PFSK-1 (cell line): ENCODE data around the gene CALHM1.

ENCODE experiments used
- FOXP2 ChIP-seq: optimal IDR thresholded peaks from 2 replicates; pipeline ENCODE3; 2011; ENCODE audit warnings: borderline replicate concordance, control low read depth, inconsistent platforms; ENCODE audit not compliant: insufficient read depth; ENCODE audit errors: extremely low read length, extremely low read depth
- POLR2AphosphoS5 ChIP-seq: IDR thresholded peaks from 2 replicates; pipeline ENCODE4 v1.6.1; 2012; ENCODE audit warnings: low read depth, mild to moderate bottlenecking, control low read depth, low read length, moderate library complexity
- SIN3A ChIP-seq: IDR thresholded peaks from 2 replicates; pipeline ENCODE4 v1.6.1; 2012; ENCODE audit warnings: mild to moderate bottlenecking, low read length, moderate library complexity, borderline replicate concordance; ENCODE audit not compliant: insufficient read depth
- TAF1 ChIP-seq: IDR thresholded peaks from 2 replicates; pipeline ENCODE4 v1.6.1; 2012; ENCODE audit warnings: low read length, control low read depth, borderline replicate concordance; ENCODE audit not compliant: insufficient read depth
- TF ChIP-seq, protein P1 (sequence below), 2 experiments: IDR thresholded peaks; 2 replicates each; pipeline versions ENCODE4 v1.6.1 to v1.8.0; 2011 to 2012; ENCODE audit warnings: low read depth in 2 of 2, low read length in 2 of 2, control low read depth in 1 of 2, inconsistent platforms in 1 of 2, mild to moderate bottlenecking in 1 of 2, moderate library complexity in 1 of 2; ENCODE audit not compliant: insufficient read depth in 1 of 2

CALHM1 gene

DNA sequence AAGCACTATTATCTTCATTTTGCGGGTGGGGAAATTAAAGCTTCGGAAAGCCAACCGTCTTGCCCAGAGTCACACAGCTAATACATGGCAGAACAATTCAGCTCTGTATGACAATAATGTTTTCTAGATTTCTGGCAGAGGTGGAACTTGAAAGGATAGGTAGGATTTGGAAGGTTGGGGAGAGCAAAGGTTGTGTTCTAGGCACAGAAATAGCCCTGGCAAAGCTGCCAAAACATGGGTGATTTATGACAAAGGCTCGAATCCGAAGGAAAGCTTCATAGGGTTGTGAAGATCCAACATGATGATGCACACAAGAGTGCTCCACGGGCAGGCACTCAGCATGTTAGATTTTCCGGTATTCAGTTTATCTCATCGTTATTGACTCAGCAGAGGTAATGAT is 43.1 kb downstream of the CALHM1 start:
- no peak for TF ChIP-seq SIN3A
- TF ChIP-seq, protein P1, sequence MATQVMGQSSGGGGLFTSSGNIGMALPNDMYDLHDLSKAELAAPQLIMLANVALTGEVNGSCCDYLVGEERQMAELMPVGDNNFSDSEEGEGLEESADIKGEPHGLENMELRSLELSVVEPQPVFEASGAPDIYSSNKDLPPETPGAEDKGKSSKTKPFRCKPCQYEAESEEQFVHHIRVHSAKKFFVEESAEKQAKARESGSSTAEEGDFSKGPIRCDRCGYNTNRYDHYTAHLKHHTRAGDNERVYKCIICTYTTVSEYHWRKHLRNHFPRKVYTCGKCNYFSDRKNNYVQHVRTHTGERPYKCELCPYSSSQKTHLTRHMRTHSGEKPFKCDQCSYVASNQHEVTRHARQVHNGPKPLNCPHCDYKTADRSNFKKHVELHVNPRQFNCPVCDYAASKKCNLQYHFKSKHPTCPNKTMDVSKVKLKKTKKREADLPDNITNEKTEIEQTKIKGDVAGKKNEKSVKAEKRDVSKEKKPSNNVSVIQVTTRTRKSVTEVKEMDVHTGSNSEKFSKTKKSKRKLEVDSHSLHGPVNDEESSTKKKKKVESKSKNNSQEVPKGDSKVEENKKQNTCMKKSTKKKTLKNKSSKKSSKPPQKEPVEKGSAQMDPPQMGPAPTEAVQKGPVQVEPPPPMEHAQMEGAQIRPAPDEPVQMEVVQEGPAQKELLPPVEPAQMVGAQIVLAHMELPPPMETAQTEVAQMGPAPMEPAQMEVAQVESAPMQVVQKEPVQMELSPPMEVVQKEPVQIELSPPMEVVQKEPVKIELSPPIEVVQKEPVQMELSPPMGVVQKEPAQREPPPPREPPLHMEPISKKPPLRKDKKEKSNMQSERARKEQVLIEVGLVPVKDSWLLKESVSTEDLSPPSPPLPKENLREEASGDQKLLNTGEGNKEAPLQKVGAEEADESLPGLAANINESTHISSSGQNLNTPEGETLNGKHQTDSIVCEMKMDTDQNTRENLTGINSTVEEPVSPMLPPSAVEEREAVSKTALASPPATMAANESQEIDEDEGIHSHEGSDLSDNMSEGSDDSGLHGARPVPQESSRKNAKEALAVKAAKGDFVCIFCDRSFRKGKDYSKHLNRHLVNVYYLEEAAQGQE (IDR thresholded peaks at IDR 0.05; ENCODE audit: insufficient read depth in 1 of 2, low read depth in 2 of 2, low read length in 2 of 2): no peak
- no peak for TF ChIP-seq POLR2AphosphoS5
- TF ChIP-seq TAF1: no peak
- TF ChIP-seq FOXP2: no peak

DNA sequence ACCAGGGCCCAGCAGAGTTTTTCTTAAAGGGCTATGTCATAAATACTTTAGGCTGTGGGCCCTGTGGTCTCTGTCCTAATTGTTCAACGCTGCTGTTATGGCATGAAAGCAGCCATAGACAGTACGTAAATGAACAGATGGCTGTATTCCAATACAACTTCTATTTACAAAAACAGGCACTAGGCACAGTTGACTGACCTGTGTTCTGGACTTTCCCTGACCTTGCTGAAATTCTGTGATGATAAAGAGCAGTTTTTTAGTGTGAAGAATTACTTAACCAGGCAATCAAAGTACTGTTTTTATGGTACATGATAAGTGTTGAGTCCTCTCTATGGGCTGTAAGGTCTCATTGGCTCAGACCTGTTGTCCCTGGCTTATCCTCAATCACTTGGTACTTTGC is 45.1 kb downstream of the CALHM1 start:
- TF ChIP-seq FOXP2: no peak
- TF ChIP-seq POLR2AphosphoS5: no peak
- TF ChIP-seq SIN3A: no peak
- TF ChIP-seq, protein P1 (IDR thresholded peaks at IDR 0.05; ENCODE audit: insufficient read depth in 1 of 2, low read depth in 2 of 2, low read length in 2 of 2): no peak
- TF ChIP-seq TAF1: no peak
